OCI-LY1 (cell line): ENCODE measurements around the gene ZNF407.

Source experiments
- H2AFZ ChIP-seq: fragments of 200-600 bp; sonication (generic), shearing (Covaris generic); 2 replicates; pipeline ENCODE4 v1.6.0; 2014; ENCODE audit warnings: antibody characterized with exemption, mild to moderate bottlenecking, low read length
- H3F3A ChIP-seq: fragments of 200-600 bp; sonication (generic), shearing (Covaris generic); 2 replicates; pipeline ENCODE4 v1.6.0; 2014; ENCODE audit warnings: mild to moderate bottlenecking, antibody characterized with exemption, low read length, moderate library complexity; ENCODE audit not compliant: insufficient read depth
- H3K27ac ChIP-seq: fragments of 200-600 bp; sonication (generic); 2 replicates; pipeline ENCODE4 v1.5.1; 2014; ENCODE audit warnings: low read length, mixed run types, mild to moderate bottlenecking, low read depth; ENCODE audit not compliant: poor library complexity, severe bottlenecking
- H3K27me3 ChIP-seq: fragments of 200-600 bp; sonication (generic); 2 replicates; pipeline ENCODE4 v1.6.0; 2014; ENCODE audit warnings: antibody characterized with exemption, mild to moderate bottlenecking, low read length, moderate library complexity; ENCODE audit not compliant: insufficient read depth
- H3K36me3 ChIP-seq: fragments of 200-600 bp; sonication (generic); 2 replicates; pipeline ENCODE4 v1.6.1; 2014; ENCODE audit warnings: mild to moderate bottlenecking, antibody characterized with exemption, low read length, moderate library complexity, mixed read lengths; ENCODE audit not compliant: insufficient read depth
- H3K4me1 ChIP-seq: fragments of 200-600 bp; sonication (generic); 2 replicates; pipeline ENCODE4 v1.5.1; 2014; ENCODE audit warnings: mild to moderate bottlenecking, low read length, moderate library complexity; ENCODE audit not compliant: insufficient read depth, severe bottlenecking
- H3K4me2 ChIP-seq: fragments of 200-600 bp; sonication (generic), shearing (Covaris generic); 2 replicates; pipeline ENCODE4 v1.6.1; 2014; ENCODE audit warnings: low read length
- H3K4me3 ChIP-seq: fragments of 200-600 bp; sonication (generic); 2 replicates; pipeline ENCODE4 v1.5.1; 2014; ENCODE audit warnings: low read length, low read depth, mild to moderate bottlenecking, mixed read lengths; ENCODE audit not compliant: poor library complexity, severe bottlenecking
- H3K79me2 ChIP-seq: fragments of 200-600 bp; shearing (Covaris generic); 2 replicates; pipeline ENCODE4 v1.6.1; 2016; ENCODE audit warnings: mixed run types, low read length, mixed read lengths; ENCODE audit not compliant: insufficient read depth
- H3K9ac ChIP-seq: fragments of 200-600 bp; sonication (generic), shearing (Covaris generic); 2 replicates; pipeline ENCODE4 v1.6.1; 2014; ENCODE audit warnings: mild to moderate bottlenecking, low read length, mixed read lengths
- H3K9me2 ChIP-seq: fragments of 200-600 bp; sonication (generic), shearing (Covaris generic); 2 replicates; pipeline ENCODE4 v1.6.1; 2014; ENCODE audit warnings: low read depth, mild to moderate bottlenecking, low read length, mixed read lengths
- H3K9me3 ChIP-seq: fragments of 200-600 bp; shearing (Covaris generic); 2 replicates; pipeline ENCODE4 v1.6.1; 2014; ENCODE audit warnings: low read length, mixed read lengths
- H4K20me1 ChIP-seq: fragments of 200-600 bp; sonication (generic), shearing (Covaris generic); 2 replicates; pipeline ENCODE4 v1.6.0; 2016; ENCODE audit warnings: mild to moderate bottlenecking, low read length; ENCODE audit not compliant: insufficient read depth
- EZH2 ChIP-seq: fragments of 200-600 bp; sonication (generic), shearing (Covaris generic); IDR thresholded peaks from 2 replicates; pipeline ENCODE4 v1.8.0; 2017; ENCODE audit warnings: borderline replicate concordance, mixed run types, mild to moderate bottlenecking, antibody characterized with exemption, low read length, moderate library complexity, mixed read lengths
- TF ChIP-seq, protein P1 (sequence below): fragments of 200-600 bp; sonication (generic), shearing (Covaris generic); IDR thresholded peaks from 2 replicates; pipeline ENCODE4 v1.5.1; 2017; ENCODE audit warnings: mild to moderate bottlenecking, antibody characterized with exemption, low read length, moderate library complexity, mixed read lengths

The ZNF407 gene

DNA sequence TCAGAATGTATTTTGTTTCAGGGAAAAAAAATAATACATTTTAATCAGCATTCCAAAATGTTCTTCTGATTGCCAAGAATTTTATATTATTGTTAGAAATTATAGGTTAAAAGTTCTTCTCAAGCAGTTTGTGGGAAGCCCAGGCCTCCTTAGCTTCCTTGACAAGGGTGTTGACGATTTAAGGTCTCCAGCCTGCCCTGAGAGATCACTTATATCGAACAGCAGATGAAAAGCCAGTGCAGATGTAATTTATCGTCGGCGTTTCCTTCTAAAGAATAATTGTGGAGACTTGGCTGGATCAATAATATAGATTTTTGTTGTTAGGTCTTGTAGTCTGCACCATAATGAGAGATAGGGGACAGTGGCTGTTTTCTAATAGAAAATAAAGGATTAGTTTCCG, 280.6 kb downstream of the ZNF407 start:
- no peaks in the 10 kb centered on the region for H3K79me2 ChIP-seq
- H3K4me3 ChIP-seq: no peak overlapping the region
- no peaks in the 10 kb centered on the region for H3F3A ChIP-seq
- no peak overlapping the region for H3K27ac ChIP-seq
- H3K9me2 ChIP-seq: no peaks in the 10 kb centered on the region
- no peak overlapping the region for H3K9ac ChIP-seq
- H3K4me2 ChIP-seq: no peak overlapping the region
- H4K20me1 ChIP-seq: no peaks in the 10 kb centered on the region
- H3K36me3 ChIP-seq: peaks cover 9% of the 10 kb centered on the region; the same call in 1 of the 2 replicates
- no peak overlapping the region for H2AFZ ChIP-seq
- H3K4me1 ChIP-seq: no peaks in the 10 kb centered on the region
- H3K27me3 ChIP-seq: no peaks in the 10 kb centered on the region
- TF ChIP-seq, protein P1, sequence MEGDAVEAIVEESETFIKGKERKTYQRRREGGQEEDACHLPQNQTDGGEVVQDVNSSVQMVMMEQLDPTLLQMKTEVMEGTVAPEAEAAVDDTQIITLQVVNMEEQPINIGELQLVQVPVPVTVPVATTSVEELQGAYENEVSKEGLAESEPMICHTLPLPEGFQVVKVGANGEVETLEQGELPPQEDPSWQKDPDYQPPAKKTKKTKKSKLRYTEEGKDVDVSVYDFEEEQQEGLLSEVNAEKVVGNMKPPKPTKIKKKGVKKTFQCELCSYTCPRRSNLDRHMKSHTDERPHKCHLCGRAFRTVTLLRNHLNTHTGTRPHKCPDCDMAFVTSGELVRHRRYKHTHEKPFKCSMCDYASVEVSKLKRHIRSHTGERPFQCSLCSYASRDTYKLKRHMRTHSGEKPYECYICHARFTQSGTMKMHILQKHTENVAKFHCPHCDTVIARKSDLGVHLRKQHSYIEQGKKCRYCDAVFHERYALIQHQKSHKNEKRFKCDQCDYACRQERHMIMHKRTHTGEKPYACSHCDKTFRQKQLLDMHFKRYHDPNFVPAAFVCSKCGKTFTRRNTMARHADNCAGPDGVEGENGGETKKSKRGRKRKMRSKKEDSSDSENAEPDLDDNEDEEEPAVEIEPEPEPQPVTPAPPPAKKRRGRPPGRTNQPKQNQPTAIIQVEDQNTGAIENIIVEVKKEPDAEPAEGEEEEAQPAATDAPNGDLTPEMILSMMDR: no peak
- TF ChIP-seq EZH2: no peak
- H3K9me3 ChIP-seq: no peaks in the 10 kb centered on the region

DNA sequence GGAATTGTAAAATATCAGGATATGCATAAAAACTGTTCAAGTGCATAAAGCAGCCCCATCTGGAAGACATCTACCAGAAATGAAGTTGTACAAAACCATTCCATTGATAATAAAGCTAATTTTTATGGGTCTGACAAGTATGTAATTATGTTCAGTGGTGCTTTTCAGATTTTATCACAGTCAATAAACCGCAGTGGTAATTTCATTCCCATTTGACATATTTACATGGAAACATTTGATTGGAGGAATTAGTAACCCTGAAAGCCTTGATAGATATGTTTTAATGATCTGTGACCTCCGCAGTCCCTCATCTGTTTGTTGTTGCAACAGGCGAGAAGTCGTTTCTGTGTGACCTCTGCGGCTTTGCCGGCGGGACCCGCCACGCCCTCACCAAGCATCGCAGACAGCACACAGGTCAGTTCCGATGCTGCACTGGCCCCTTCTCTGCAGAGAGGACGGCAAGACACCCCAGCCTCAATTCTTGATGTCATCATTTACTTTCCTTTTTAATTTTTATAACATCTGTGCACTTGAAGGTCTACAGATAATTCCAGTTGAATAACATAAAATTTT, 283.1 kb downstream of the ZNF407 start:
- Histone ChIP-seq H3K4me3 (no peak overlapping the region), H3K36me3 (peaks cover 9% of the 10 kb centered on the region; the same call in 1 of the 2 replicates), H3K9me2 (no peaks in the 10 kb centered on the region), H3K27ac (no peak overlapping the region), H4K20me1 (no peaks in the 10 kb centered on the region), H3K4me2 (no peak overlapping the region), H3K9me3 (no peaks in the 10 kb centered on the region), H2AFZ (no peak overlapping the region), H3K27me3 (no peaks in the 10 kb centered on the region), H3K79me2 (no peaks in the 10 kb centered on the region), H3F3A (no peaks in the 10 kb centered on the region), H3K4me1 (no peaks in the 10 kb centered on the region), H3K9ac (no peak overlapping the region)
- TF ChIP-seq, protein P1: no peak
- no peak for TF ChIP-seq EZH2

DNA sequence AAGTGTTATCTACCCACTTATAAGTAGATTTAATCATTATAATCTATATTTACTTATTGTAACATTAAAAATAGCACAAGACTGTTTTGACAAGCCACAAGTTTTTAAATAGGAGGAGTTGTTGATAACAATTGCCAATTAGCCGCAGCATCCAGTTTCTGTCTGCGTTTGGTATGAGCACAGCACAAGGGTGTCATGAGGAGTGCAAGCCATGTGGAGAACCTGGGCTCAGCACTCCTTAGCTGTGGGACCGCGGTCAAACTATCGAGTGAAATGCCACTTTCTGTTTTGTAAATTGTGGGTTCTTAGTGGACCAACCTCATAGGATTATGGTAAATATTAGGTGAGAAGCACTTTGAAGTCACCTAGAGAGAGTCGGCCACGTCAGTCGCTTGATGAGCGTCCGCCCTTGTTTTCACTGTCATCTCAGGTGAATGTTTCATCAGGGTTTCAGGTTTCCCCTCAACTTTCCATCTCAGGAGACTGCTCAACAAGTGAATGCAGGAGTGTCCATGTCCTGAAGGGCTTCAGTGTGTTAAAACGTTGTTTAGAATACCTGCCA, 294.5 kb downstream of the ZNF407 start:
- H2AFZ ChIP-seq: no peak overlapping the region
- no peak overlapping the region for H3K27ac ChIP-seq
- H3K79me2 ChIP-seq: no peaks in the 10 kb centered on the region
- no peaks in the 10 kb centered on the region for H4K20me1 ChIP-seq
- H3K9me3 ChIP-seq: no peaks in the 10 kb centered on the region
- peaks cover 13% of the 10 kb centered on the region; the same call in 1 of the 2 replicates for H3K36me3 ChIP-seq
- H3K4me1 ChIP-seq: no peaks in the 10 kb centered on the region
- no peak overlapping the region for H3K4me3 ChIP-seq
- no peak overlapping the region for H3K9ac ChIP-seq
- H3K27me3 ChIP-seq: no peaks in the 10 kb centered on the region
- H3F3A ChIP-seq: no peaks in the 10 kb centered on the region
- H3K4me2 ChIP-seq: no peak overlapping the region
- no peaks in the 10 kb centered on the region for H3K9me2 ChIP-seq
- TF ChIP-seq EZH2: no peak
- TF ChIP-seq, protein P1: no peak
